GM21528 (cell line): ENCODE results near the gene ATP9A.
"Not testable (repeated sequence)": the region's sequence is repeated elsewhere in the genome, so short reads cannot be mapped to it uniquely, and the experiment has no call there.

Experiments
- ATAC-seq: cut with Tn5 transposase; IDR thresholded peaks from one replicate; pipeline ENCODE4 v1.9.1; 2021; ENCODE audit warnings: mild to moderate bottlenecking, moderate library complexity; ENCODE audit not compliant: unreplicated experiment, low FRiP score

The ATP9A gene

GRCh38 chr20:51792960-51793359, 24.8 kb upstream of the ATP9A start:
- ATAC-seq, result no peak

- no peak for ATAC-seq
These were observed 23.4 kb upstream of the ATP9A start for GRCh38 chr20:51791626-51792025.

GRCh38 chr20:51790256-51790655, 22.1 kb upstream of the ATP9A start:
- no peak for ATAC-seq

- no peak for ATAC-seq
These were observed 21.2 kb upstream of the ATP9A start for GRCh38 chr20:51789434-51789833.

- no peak for ATAC-seq
These were observed 20.6 kb upstream of the ATP9A start for GRCh38 chr20:51788822-51789221.

GRCh38 chr20:51784299-51784698, 16.1 kb upstream of the ATP9A start:
- ATAC-seq, result no peak

- ATAC-seq, result not testable (repeated sequence)
These were observed 10.1 kb upstream of the ATP9A start for GRCh38 chr20:51778229-51778759.

- ATAC-seq, result no peak
These were observed 7.1 kb upstream of the ATP9A start for GRCh38 chr20:51775241-51775640.

GRCh38 chr20:51772236-51772635, 4.0 kb upstream of the ATP9A start:
- no peak for ATAC-seq

GRCh38 chr20:51769976-51770615, 1.9 kb upstream of the ATP9A start:
- no peak for ATAC-seq

- no peak for ATAC-seq
These were observed 748 bp upstream of the ATP9A start for GRCh38 chr20:51768759-51769517.

GRCh38 chr20:51766994-51767866, 960 bp downstream of the ATP9A start:
- ATAC-seq, result no peak

- not testable (repeated sequence) for ATAC-seq
These were observed 2.8 kb downstream of the ATP9A start for GRCh38 chr20:51765381-51765780.

- no peak for ATAC-seq
These were observed 4.1 kb downstream of the ATP9A start for GRCh38 chr20:51763965-51764602.

GRCh38 chr20:51760905-51761546, 7.2 kb downstream of the ATP9A start:
- ATAC-seq, result no peak

- no peak for ATAC-seq
These were observed 8.2 kb downstream of the ATP9A start for GRCh38 chr20:51759769-51760510.

- no peak for ATAC-seq
These were observed 9.1 kb downstream of the ATP9A start for GRCh38 chr20:51758978-51759544.

- no peak for ATAC-seq
These were observed 11.0 kb downstream of the ATP9A start for GRCh38 chr20:51757226-51757625.

- ATAC-seq, result no peak
These were observed 11.5 kb downstream of the ATP9A start for GRCh38 chr20:51756653-51757052.
